Vagina (tissue), 2 donors: ENCODE measurements around the gene ELAVL3. TPM values are rescaled to one million over a fixed set of nuclear protein-coding genes. Genes with fewer than 3 reads are reported as not detected.

Source experiments
- DNase-seq, 2 donors: peaks; one replicate each; pipeline ENCODE4 v3.0.0-alpha.2; 2017; ENCODE audit errors: extremely low spot score in 2 of 2
- H3K27ac ChIP-seq: fragments of 200-600 bp; sonication (generic); one replicate; pipeline ENCODE4 v1.5.1; 2019
- H3K27me3 ChIP-seq: fragments of 200-600 bp; sonication (generic); one replicate; pipeline ENCODE4 v1.5.1; 2019
- H3K36me3 ChIP-seq, 2 donors: fragments of 200-600 bp; sonication (generic); one replicate each; pipeline ENCODE4 v1.5.1; 2017 to 2019
- H3K4me1 ChIP-seq: fragments of 200-600 bp; sonication (generic); one replicate; pipeline ENCODE4 v1.5.1; 2019
- H3K4me3 ChIP-seq, 2 donors: fragments of 200-600 bp; sonication (generic); 1 replicate in 1 of 2; 2 replicates in 1 of 2; pipeline ENCODE4 v1.5.1; 2016 to 2019
- H3K9me3 ChIP-seq: fragments of 200-600 bp; sonication (generic); one replicate; pipeline ENCODE4 v1.5.1; 2019
- CTCF ChIP-seq, 3 experiments: fragments of 450-650 bp in 2 of 3; fragments of 200-600 bp in 1 of 3; sonication (generic) in 1 of 3; IDR thresholded peaks; one replicate each; pipeline ENCODE4 v1.5.1; 2017 to 2019; ENCODE audit warnings: antibody characterized with exemption in 3 of 3, mild to moderate bottlenecking in 2 of 3, moderate library complexity in 2 of 3
- POLR2A ChIP-seq, 2 donors: fragments of 450-650 bp; IDR thresholded peaks; one replicate each; pipeline ENCODE4 v1.6.1; 2017; ENCODE audit warnings: antibody characterized with exemption in 2 of 2, mild to moderate bottlenecking in 2 of 2, moderate library complexity in 2 of 2
- POLR2AphosphoS5 ChIP-seq, 2 donors: sonication (generic); formaldehyde crosslinking; IDR thresholded peaks; one replicate each; pipeline ENCODE4 v1.9.0; 2017; ENCODE audit warnings: antibody characterized with exemption in 2 of 2, mild to moderate bottlenecking in 2 of 2, low read depth in 1 of 2; ENCODE audit not compliant: insufficient read depth in 1 of 2
- intact Hi-C: fragments of 100-400 bp; cut with DNase I; formaldehyde crosslinking; loops from one replicate; pipeline ENCODE4 v1.15.1; 2023
- total RNA-seq: library from RNA; depleted of rRNA; stranded (reverse); fragments of >200 nt; gene quantifications from one replicate; pipeline ENCODE4 v1.2.3, GENCODE V29; 2016

The ELAVL3 gene
- total RNA-seq, 1 donor from 2014 or later = 1.2 TPM

- no peaks in the 10 kb centered on the region for H3K9me3 ChIP-seq
- peaks cover 0 to 69% of the 10 kb centered on the region in 2 donors for H3K36me3 ChIP-seq
- H3K4me3 ChIP-seq = no peak overlapping the region
- no peaks in the 10 kb centered on the region for H3K4me1 ChIP-seq
- intact Hi-C loops = loop anchor here (10.0 kb wide), 1 partner anchor 412 kb away; no protein-coding TSS in a partner anchor
- TF ChIP-seq CTCF (IDR thresholded peaks at IDR 0.05) (peak; percentile 46 to 72 (median 67)), POLR2AphosphoS5 (IDR thresholded peaks at IDR 0.05; ENCODE audit: insufficient read depth in 1 of 2, low read depth in 1 of 2) (no peak), POLR2A (IDR thresholded peaks at IDR 0.05) (no peak)
- DNase-seq = no peak
- no peak overlapping the region for H3K27ac ChIP-seq
- no peaks in the 10 kb centered on the region for H3K27me3 ChIP-seq
Measured at GRCh38 chr19:11446652-11447301, 34.1 kb downstream of the ELAVL3 start.

GRCh38 chr19:11446271-11446651, 34.6 kb downstream of the ELAVL3 start:
- no peak for DNase-seq
- Histone ChIP-seq H3K4me1 (no peaks in the 10 kb centered on the region), H3K4me3 (no peak overlapping the region), H3K27ac (no peak overlapping the region), H3K36me3 (peaks cover 0 to 75% of the 10 kb centered on the region in 2 donors), H3K27me3 (no peaks in the 10 kb centered on the region), H3K9me3 (no peaks in the 10 kb centered on the region)
- TF ChIP-seq POLR2A (IDR thresholded peaks at IDR 0.05) (no peak), CTCF (IDR thresholded peaks at IDR 0.05) (no peak), POLR2AphosphoS5 (IDR thresholded peaks at IDR 0.05; ENCODE audit: insufficient read depth in 1 of 2, low read depth in 1 of 2) (no peak)
- intact Hi-C loops = loop anchor here (10.0 kb wide), 1 partner anchor 411 kb away; no protein-coding TSS in a partner anchor

- intact Hi-C loops = loop anchor here (10.0 kb wide), 1 partner anchor 410 kb away; no protein-coding TSS in a partner anchor
- Histone ChIP-seq H3K9me3 (no peaks in the 10 kb centered on the region), H3K27ac (no peak overlapping the region), H3K4me3 (no peak overlapping the region), H3K4me1 (no peaks in the 10 kb centered on the region), H3K27me3 (no peaks in the 10 kb centered on the region), H3K36me3 (peaks cover 0 to 86% of the 10 kb centered on the region in 2 donors)
- DNase-seq = no peak
- TF ChIP-seq CTCF (IDR thresholded peaks at IDR 0.05) (no peak), POLR2AphosphoS5 (IDR thresholded peaks at IDR 0.05; ENCODE audit: insufficient read depth in 1 of 2, low read depth in 1 of 2) (no peak), POLR2A (IDR thresholded peaks at IDR 0.05) (no peak)
Measured at GRCh38 chr19:11445141-11445540, 35.7 kb downstream of the ELAVL3 start.

GRCh38 chr19:11444059-11444458, 36.8 kb downstream of the ELAVL3 start:
- intact Hi-C loops = loop anchor here (10.0 kb wide), 1 partner anchor 409 kb away; no protein-coding TSS in a partner anchor
- Histone ChIP-seq H3K36me3 (peaks cover 0 to 87% of the 10 kb centered on the region in 2 donors), H3K27ac (no peak overlapping the region), H3K4me3 (no peak overlapping the region), H3K9me3 (no peaks in the 10 kb centered on the region), H3K4me1 (no peaks in the 10 kb centered on the region), H3K27me3 (no peaks in the 10 kb centered on the region)
- TF ChIP-seq POLR2AphosphoS5 (IDR thresholded peaks at IDR 0.05; ENCODE audit: insufficient read depth in 1 of 2, low read depth in 1 of 2) = no peak
- TF ChIP-seq POLR2A (IDR thresholded peaks at IDR 0.05) = no peak
- no peak for TF ChIP-seq CTCF (IDR thresholded peaks at IDR 0.05)
- DNase-seq = no peak

GRCh38 chr19:11437955-11438354, 42.9 kb downstream of the ELAVL3 start:
- Histone ChIP-seq H3K27ac (no peak overlapping the region), H3K36me3 (peaks cover 0 to 58% of the 10 kb centered on the region in 2 donors), H3K9me3 (no peaks in the 10 kb centered on the region), H3K27me3 (no peaks in the 10 kb centered on the region), H3K4me3 (no peak overlapping the region), H3K4me1 (peaks cover 21% of the 10 kb centered on the region)
- intact Hi-C loops = no loop called here
- DNase-seq = no peak
- TF ChIP-seq CTCF (IDR thresholded peaks at IDR 0.05) (no peak), POLR2AphosphoS5 (IDR thresholded peaks at IDR 0.05; ENCODE audit: insufficient read depth in 1 of 2, low read depth in 1 of 2) (no peak), POLR2A (IDR thresholded peaks at IDR 0.05) (no peak)
